HEK293 (cell line): ENCODE data around the gene FTO.

Experiments used
- ZNF2 ChIP-seq: fragments of 450-650 bp; formaldehyde crosslinking; IDR thresholded peaks from 2 replicates; pipeline ENCODE4 v1.5.1; 2016; ENCODE audit warnings: missing biosample characterization, missing genetic modification characterization
- TF ChIP-seq, protein P1 (sequence below): fragments of 450-650 bp; formaldehyde crosslinking; IDR thresholded peaks from 2 replicates; pipeline ENCODE4 v1.5.1; 2016; ENCODE audit warnings: missing biosample characterization, missing genetic modification characterization
- TF ChIP-seq, protein P2 (sequence below): fragments of 450-650 bp; formaldehyde crosslinking; IDR thresholded peaks from 2 replicates; pipeline ENCODE4 v1.5.1; 2017; ENCODE audit warnings: missing biosample characterization, missing genetic modification characterization
- TF ChIP-seq, protein P3 (sequence below): fragments of 450-650 bp; formaldehyde crosslinking; IDR thresholded peaks from 2 replicates; pipeline ENCODE4 v1.5.1; 2016; ENCODE audit warnings: missing biosample characterization, missing genetic modification characterization

DNA sequence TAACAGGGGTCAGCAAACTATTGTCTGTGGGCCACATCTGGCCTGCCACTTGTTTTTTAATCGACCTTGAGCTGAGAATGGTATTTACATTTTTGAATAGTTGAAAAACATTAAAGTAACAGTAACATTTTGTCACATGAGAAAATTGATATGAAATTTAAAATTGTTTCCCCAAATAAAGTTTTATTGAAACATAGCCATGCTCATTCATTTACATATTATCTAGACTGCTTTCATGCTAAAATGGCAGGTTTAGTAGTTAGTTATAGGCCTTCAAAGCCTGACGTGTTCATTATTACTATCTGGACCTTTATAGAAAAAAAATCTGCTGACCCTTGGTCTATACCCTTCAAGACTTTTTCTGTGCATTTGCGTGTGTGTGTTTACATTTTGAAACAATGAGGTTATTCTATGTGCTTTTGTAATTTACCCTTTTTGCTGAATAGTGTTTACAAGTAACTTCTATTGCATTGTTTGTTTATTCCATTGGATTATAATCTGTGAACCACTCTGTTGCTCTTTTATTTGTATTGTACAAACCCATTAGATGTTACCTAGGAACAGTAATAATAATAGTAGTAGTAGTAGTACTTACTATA lies 37.1 kb downstream of the FTO start:
- TF ChIP-seq ZNF2 (tag by site-specific recombination), result no peak
- TF ChIP-seq, protein P1, sequence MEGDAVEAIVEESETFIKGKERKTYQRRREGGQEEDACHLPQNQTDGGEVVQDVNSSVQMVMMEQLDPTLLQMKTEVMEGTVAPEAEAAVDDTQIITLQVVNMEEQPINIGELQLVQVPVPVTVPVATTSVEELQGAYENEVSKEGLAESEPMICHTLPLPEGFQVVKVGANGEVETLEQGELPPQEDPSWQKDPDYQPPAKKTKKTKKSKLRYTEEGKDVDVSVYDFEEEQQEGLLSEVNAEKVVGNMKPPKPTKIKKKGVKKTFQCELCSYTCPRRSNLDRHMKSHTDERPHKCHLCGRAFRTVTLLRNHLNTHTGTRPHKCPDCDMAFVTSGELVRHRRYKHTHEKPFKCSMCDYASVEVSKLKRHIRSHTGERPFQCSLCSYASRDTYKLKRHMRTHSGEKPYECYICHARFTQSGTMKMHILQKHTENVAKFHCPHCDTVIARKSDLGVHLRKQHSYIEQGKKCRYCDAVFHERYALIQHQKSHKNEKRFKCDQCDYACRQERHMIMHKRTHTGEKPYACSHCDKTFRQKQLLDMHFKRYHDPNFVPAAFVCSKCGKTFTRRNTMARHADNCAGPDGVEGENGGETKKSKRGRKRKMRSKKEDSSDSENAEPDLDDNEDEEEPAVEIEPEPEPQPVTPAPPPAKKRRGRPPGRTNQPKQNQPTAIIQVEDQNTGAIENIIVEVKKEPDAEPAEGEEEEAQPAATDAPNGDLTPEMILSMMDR, result no peak
- TF ChIP-seq, protein P2, sequence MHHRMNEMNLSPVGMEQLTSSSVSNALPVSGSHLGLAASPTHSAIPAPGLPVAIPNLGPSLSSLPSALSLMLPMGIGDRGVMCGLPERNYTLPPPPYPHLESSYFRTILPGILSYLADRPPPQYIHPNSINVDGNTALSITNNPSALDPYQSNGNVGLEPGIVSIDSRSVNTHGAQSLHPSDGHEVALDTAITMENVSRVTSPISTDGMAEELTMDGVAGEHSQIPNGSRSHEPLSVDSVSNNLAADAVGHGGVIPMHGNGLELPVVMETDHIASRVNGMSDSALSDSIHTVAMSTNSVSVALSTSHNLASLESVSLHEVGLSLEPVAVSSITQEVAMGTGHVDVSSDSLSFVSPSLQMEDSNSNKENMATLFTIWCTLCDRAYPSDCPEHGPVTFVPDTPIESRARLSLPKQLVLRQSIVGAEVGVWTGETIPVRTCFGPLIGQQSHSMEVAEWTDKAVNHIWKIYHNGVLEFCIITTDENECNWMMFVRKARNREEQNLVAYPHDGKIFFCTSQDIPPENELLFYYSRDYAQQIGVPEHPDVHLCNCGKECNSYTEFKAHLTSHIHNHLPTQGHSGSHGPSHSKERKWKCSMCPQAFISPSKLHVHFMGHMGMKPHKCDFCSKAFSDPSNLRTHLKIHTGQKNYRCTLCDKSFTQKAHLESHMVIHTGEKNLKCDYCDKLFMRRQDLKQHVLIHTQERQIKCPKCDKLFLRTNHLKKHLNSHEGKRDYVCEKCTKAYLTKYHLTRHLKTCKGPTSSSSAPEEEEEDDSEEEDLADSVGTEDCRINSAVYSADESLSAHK (tag by site-specific recombination), result no peak
- TF ChIP-seq, protein P3, sequence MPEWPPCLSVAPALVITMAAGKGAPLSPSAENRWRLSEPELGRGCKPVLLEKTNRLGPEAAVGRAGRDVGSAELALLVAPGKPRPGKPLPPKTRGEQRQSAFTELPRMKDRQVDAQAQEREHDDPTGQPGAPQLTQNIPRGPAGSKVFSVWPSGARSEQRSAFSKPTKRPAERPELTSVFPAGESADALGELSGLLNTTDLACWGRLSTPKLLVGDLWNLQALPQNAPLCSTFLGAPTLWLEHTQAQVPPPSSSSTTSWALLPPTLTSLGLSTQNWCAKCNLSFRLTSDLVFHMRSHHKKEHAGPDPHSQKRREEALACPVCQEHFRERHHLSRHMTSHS (tag by site-specific recombination), result no peak
